ENCODE results near the gene KHNYN. TPM values are rescaled to one million over a fixed set of nuclear protein-coding genes. Genes with fewer than 3 reads are reported as not detected.

The KHNYN gene
- total and polyA plus RNA-seq, 2 of the 8 experiments (the other 6 are each of a cell fraction or from before 2014, with no cell fraction given): 7.6 to 22.3 TPM

GRCh38 chr14:24422694-24423601 is 6.8 kb upstream of the KHNYN start:
- no peak overlapping the region for H3K23ac ChIP-seq (ENCODE audit: insufficient read length)
- CTCF ChIA-PET (ENCODE audit: partially characterized antibody): interaction anchor here (0.7 to 21.3 kb wide), 9 partner anchors 9 to 94 kb away, joined by 4 to 664 read pairs (median 23); partner anchors contain the start of genes ADCY4, NFATC4 and RIPK3
- TF ChIP-seq GABPA (IDR thresholded peaks at IDR 0.05; ENCODE audit: borderline replicate concordance, insufficient read depth, low read length): no peak

More at GRCh38 chr14:24422694-24423601, 6.8 kb upstream of the KHNYN start:
- H4K91ac ChIP-seq (replicated peaks; ENCODE audit: insufficient read length, low read length): no peak overlapping the region
- no peak overlapping the region for H2BK20ac ChIP-seq (ENCODE audit: low read length)
- H3K9ac ChIP-seq (replicated peaks in 1 of 4; ENCODE audit: extremely low read depth in 1 of 4, low read depth in 3 of 4, low read length in 3 of 4): no peak overlapping the region; a peak in 1 of 7 replicates
- no peaks in the 10 kb centered on the region for H3K36me3 ChIP-seq (ENCODE audit: control insufficient read depth in 2 of 4, insufficient read depth in 4 of 4, low read length in 3 of 4)
- no peak overlapping the region for H3K18ac ChIP-seq (ENCODE audit: extremely low read depth, low read length)
- no peak overlapping the region for H2BK5ac ChIP-seq (ENCODE audit: low read depth, low read length)
- 84% methylated on average over 12 of the region's 12 CpGs; no CpG with 5 or more reads in 1 of the 2 experiments for WGBS, 2 experiments (ENCODE audit: extremely low coverage in 1 of 2, insufficient coverage in 1 of 2, insufficient read length in 1 of 2, insufficient replicate concordance in 2 of 2, low coverage in 1 of 2, low lambda C conversion rate in 2 of 2, missing lambda C conversion rate in 1 of 2)
- no peak overlapping the region for H2BK15ac ChIP-seq (ENCODE audit: low read length)
- H3K79me1 ChIP-seq (ENCODE audit: low read depth, low read length): no peaks in the 10 kb centered on the region
- no peak overlapping the region for H4K8ac ChIP-seq (ENCODE audit: extremely low read depth, insufficient read depth, low read length)
- H2BK12ac ChIP-seq (ENCODE audit: low read depth, low read length): no peak overlapping the region
- H4K20me1 ChIP-seq (replicated peaks in 1 of 2; ENCODE audit: control insufficient read depth in 1 of 2, insufficient read depth in 2 of 2, low read length in 2 of 2): no peaks in the 10 kb centered on the region
- no peak overlapping the region for H3K56ac ChIP-seq (replicated peaks; ENCODE audit: insufficient read length, low read depth, low read length)
- H3K4me1 ChIP-seq (replicated peaks in 1 of 4; ENCODE audit: control insufficient read depth in 3 of 4, insufficient read depth in 4 of 4, low read length in 3 of 4): no peaks in the 10 kb centered on the region; a peak in 2 of 7 replicates
- H2AFZ ChIP-seq (ENCODE audit: low read length): no peak overlapping the region
- no peaks in the 10 kb centered on the region for H3K79me2 ChIP-seq (ENCODE audit: control insufficient read depth in 1 of 2, insufficient read depth in 2 of 2, low read length in 2 of 2)
- H4K5ac ChIP-seq (ENCODE audit: insufficient read length, low read depth, low read length): no peak overlapping the region
- no peak overlapping the region for H3K4me3 ChIP-seq (ENCODE audit: extremely low read depth in 1 of 4, insufficient read depth in 2 of 4, low read depth in 3 of 4, low read length in 4 of 4)
- POLR2A ChIA-PET (ENCODE audit: partially characterized antibody): interaction anchor here (0.6 to 3.0 kb wide), 3 partner anchors 13 to 332 kb away, joined by 3 to 8 read pairs (median 3); partner anchors contain the start of gene NYNRIN
- H3K27me3 ChIP-seq (replicated peaks in 1 of 4; ENCODE audit: control insufficient read depth in 3 of 4, extremely low read depth in 1 of 4, insufficient read depth in 3 of 4, low read length in 3 of 4): peaks cover 0 to 11% (median 2%) of the 10 kb centered on the region in 4 experiments; a peak in 3 of 7 replicates
- H3K9me3 ChIP-seq (ENCODE audit: insufficient read depth in 2 of 2, low read depth in 1 of 2, low read length in 1 of 2): no peaks in the 10 kb centered on the region
- no peak overlapping the region for H2BK120ac ChIP-seq (replicated peaks; ENCODE audit: low read depth, low read length)
- H3K4ac ChIP-seq (replicated peaks; ENCODE audit: insufficient read length, low read depth, low read length): no peak overlapping the region
- DNase-seq (ENCODE audit: low read depth in 1 of 2, low spot score in 2 of 2) (peak in 1 of 2 experiments; percentile 19), FAIRE-seq (no peak)
- H3K27ac ChIP-seq (ENCODE audit: low read depth, low read length): no peak overlapping the region
- no peak overlapping the region for H3K4me2 ChIP-seq (ENCODE audit: insufficient read depth in 1 of 2, low read depth in 2 of 2, low read length in 2 of 2)
- H2AK5ac ChIP-seq (ENCODE audit: low read depth, low read length): no peak overlapping the region
- H3K14ac ChIP-seq (ENCODE audit: insufficient read length): peak overlapping the region; percentile 5
- H3K23me2 ChIP-seq (ENCODE audit: low read depth, low read length): no peaks in the 10 kb centered on the region
